ENCODE data around the gene KNCN.

KNCN gene

GRCh38 chr1:46563341-46563740 is 11.9 kb upstream of the KNCN start:
- no peak for DNase-seq

- no peak for DNase-seq
Observed at GRCh38 chr1:46562498-46562897, 11.1 kb upstream of the KNCN start.

GRCh38 chr1:46558966-46559365 is 7.5 kb upstream of the KNCN start:
- DNase-seq, result no peak

GRCh38 chr1:46558141-46558963 is 6.9 kb upstream of the KNCN start:
- DNase-seq, result no peak

GRCh38 chr1:46557403-46557802 is 6.0 kb upstream of the KNCN start:
- no peak for DNase-seq

GRCh38 chr1:46556822-46557221 is 5.4 kb upstream of the KNCN start:
- DNase-seq, result no peak

GRCh38 chr1:46555826-46556619 is 4.6 kb upstream of the KNCN start:
- no peak for DNase-seq

GRCh38 chr1:46554597-46555381 is 3.3 kb upstream of the KNCN start:
- no peak for DNase-seq

GRCh38 chr1:46554236-46554596 is 2.8 kb upstream of the KNCN start:
- DNase-seq, result no peak

GRCh38 chr1:46553506-46553905 is 2.1 kb upstream of the KNCN start:
- no peak for DNase-seq

GRCh38 chr1:46552357-46553237 is 1.1 kb upstream of the KNCN start:
- DNase-seq, result no peak

GRCh38 chr1:46550751-46551231 is 656 bp downstream of the KNCN start:
- no peak for DNase-seq

- peak; percentile 42 for DNase-seq
Observed at GRCh38 chr1:46549697-46550681, 1.5 kb downstream of the KNCN start.

- no peak for DNase-seq
Observed at GRCh38 chr1:46547481-46548383, 3.7 kb downstream of the KNCN start.

GRCh38 chr1:46546210-46546609 is 5.2 kb downstream of the KNCN start:
- no peak for DNase-seq

GRCh38 chr1:46545784-46546183 is 5.7 kb downstream of the KNCN start:
- DNase-seq, result no peak

- no peak for DNase-seq
Observed at GRCh38 chr1:46544561-46545240, 6.7 kb downstream of the KNCN start.

- no peak for DNase-seq
Observed at GRCh38 chr1:46543761-46544560, 7.5 kb downstream of the KNCN start.
